Amniotic stem cell (primary cell): Measurements from ENCODE around the gene NPPA.

Source experiments
- DNase-seq: peaks from one replicate; lab custom pipeline; 2025; lab: John Stamatoyannopoulos, UW

NPPA gene

DNA sequence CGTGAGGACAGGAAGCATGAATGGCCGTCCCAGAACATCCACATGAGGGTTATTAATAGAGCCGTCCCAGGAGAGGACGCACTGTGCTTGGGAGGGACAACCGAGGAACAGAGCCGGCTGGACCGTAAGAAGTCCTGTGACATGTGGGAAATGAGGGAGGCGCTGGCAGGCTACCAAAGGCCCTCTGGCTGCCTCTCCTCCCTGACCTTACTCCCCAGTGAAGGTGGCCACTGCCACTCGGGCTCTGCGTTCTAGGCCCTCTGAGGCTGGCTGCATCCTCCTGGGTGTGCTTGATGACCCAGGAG lies 26.6 kb upstream of the NPPA start:
- no peak for DNase-seq

DNA sequence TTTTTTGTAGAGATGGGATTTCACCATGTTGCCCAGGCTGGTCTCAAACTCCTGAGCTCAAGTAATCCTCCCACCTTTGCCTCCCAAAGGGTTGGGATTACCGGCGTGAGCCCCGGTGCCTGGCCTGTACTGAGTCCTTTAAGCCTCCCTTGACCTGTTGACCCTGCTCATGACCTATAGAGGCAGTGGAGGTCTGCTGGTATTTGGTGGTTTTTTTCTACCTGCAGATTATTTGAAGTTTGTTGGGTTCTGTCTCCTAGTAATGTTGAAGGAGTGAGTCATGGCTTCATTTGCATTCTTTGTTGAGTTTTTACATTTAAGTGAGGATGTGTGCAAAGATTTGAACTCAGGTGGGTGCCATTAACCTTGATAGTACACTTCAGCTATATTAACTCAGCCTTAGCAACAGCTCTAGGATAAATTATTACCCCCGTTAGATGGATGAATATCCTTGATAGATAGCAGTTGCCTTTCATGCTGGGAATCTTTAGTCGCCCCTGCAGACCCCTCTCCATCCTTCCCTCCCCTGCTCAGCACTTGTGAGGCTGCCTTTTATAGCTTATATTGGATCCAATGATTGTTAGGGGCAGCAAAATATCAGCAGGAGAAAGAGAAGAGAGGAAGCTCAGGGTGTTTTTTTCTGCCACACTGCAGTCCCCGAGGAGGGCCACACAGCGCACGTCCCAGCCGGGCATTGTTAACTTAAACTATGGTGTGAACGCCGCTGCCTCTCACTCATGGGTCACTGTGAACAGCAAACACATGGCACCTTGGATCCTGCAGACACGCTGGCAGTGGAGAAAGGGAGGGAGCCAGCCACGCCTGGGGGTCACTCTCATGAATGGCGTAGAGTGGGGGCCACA lies 26.0 kb upstream of the NPPA start:
- DNase-seq: no peak

DNA sequence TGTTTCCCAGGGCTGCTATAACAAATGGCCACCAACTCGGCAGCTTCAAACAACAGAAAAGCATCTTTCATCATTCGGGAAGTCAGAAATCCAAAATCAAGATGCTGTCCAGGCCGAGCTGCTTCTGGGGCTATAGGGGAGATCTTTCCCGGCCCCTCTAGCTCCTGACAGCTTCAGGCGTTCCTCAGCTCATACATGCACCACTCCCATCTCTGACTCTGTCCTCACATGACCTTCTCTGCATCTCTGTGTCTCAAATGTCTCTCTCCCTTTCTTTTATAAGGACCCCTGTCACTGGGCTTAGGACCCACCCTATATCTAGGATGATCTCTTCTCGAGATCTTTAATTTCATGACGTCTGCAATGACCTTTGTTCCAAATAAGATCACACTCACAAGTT lies 25.0 kb upstream of the NPPA start:
- no peak for DNase-seq

DNA sequence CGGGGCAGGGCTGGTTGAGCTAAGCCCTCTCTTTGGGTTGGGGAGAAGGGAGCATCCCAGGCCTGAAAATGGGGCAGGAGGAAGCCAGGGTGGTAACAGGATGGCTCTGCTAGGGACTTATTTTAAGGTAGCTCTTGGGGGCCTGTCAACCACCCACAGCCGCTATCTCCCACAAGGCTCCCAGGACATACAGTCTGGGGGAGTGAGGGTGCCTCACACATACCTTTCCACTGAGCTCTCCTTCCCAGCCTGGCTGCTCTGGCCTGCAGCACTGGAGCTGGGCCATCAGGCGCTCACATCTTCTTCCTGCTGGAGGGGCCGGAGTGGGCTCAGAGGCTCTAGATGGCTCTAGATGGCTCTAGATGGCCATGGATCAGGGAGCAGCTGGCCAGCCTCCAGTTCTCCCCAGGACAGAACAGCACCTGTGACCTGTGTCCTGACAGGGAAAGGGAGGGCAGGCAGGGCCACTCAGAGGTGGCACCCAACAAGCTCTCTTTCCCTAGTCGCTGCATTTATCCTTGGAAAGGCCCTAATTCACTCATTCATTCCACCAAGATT lies 22.1 kb upstream of the NPPA start:
- DNase-seq: no peak

DNA sequence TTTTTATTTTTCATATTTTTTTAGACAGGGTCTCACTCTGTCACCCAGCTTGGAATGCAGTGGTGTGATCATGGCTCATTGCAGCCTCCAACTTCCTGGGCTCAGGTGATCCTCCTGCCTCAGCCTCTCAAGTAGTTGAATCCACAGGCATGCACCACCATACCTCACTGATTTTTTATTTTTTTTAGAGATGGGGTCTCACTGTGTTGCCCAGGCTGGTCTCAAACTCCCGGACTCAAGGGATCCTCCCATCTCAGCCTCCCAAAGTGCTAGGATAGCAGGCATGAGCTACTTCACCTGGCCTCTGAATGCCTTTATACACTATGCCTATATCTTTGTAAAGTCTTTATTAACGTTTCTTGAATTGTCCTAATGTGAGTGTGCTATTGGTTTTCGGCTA lies 21.5 kb upstream of the NPPA start:
- no peak for DNase-seq

DNA sequence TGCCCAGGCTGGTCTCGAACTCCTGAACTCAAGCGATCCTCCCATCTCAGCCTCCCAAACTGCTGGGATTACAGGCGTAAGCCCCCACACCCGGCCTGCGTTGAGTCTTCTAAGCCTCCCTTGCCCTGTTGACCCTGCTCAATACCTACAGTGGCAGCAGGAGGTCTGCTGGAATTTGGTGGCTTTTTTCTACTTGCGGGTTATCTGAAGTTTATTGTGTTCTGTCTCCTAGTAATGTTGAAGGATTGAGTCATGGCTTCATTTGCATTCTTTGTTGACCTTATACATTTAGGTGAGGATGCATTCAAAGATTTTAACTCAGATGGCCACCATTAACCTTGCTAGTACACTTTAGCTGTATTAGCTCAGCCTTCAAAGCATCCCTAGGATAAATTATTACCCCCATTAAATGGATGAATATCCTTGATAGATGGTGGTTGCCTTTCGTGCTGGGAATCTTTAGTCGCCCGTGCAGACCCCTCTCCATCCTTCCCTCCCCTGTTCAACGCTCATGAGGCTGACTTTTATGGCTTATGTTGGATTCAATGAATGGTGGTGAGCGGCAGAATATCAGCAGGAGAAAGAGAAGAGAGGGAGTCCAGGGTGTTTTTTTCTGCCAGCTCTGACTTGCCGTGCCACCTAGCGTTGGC lies 20.9 kb upstream of the NPPA start:
- DNase-seq: no peak

DNA sequence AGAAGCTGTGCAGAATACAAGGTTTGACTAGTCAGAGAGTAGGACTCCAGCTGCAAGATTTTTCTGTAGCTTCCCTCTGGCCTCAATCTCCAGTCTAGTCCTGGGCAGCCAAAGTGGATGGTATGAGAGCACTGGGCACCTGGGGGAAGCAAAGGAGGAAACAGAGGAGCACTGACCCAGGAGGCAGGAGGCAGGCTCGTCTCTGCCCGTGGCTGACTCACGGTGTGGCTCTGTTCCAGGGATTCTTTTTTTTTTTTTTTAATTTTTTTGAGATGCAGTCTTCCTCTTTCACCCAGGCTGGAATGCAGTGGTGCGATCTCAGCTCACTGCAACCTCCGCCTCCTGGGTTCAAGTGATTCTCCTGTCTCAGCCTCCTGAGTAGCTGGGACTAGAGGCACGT lies 15.3 kb upstream of the NPPA start:
- DNase-seq: no peak

DNA sequence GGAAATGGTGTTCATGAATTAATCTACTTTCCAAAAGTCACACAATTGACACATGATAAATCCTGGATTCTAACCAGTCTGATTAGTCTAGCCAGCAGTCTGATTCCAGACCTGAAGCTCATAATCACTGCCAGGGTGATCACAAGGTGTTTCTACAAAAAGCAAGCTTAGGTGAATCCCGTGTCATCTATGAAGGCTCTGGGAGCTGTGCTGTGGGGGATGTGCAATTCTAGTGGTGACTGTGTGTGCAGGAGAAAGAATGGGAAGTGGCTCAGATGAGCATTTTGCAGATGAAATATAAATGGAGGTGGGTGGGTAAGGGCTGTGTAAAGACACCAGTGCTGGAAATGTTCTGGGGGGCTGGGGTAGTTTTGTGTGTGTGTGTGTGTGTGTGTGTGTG lies 13.0 kb upstream of the NPPA start:
- no peak for DNase-seq

DNA sequence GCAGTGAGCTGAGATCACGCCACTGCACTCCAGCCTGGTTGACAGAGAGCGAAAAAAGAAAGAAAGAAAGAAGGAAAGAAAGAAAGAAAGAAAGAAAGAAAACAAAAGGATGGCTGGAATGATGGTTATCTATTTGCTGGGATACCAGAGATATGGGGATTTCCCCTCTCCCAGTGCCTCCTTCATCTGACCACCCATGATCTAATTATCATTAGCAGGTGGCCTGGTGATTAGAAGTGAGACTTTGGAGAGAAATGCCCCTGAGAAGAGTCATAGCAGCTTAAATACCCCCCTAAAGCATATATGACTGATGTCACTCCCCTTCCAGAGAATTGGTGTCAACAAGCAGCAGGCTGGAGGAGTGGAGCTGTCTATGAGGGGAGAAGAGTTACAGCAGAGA lies 12.5 kb upstream of the NPPA start:
- DNase-seq: no peak

DNA sequence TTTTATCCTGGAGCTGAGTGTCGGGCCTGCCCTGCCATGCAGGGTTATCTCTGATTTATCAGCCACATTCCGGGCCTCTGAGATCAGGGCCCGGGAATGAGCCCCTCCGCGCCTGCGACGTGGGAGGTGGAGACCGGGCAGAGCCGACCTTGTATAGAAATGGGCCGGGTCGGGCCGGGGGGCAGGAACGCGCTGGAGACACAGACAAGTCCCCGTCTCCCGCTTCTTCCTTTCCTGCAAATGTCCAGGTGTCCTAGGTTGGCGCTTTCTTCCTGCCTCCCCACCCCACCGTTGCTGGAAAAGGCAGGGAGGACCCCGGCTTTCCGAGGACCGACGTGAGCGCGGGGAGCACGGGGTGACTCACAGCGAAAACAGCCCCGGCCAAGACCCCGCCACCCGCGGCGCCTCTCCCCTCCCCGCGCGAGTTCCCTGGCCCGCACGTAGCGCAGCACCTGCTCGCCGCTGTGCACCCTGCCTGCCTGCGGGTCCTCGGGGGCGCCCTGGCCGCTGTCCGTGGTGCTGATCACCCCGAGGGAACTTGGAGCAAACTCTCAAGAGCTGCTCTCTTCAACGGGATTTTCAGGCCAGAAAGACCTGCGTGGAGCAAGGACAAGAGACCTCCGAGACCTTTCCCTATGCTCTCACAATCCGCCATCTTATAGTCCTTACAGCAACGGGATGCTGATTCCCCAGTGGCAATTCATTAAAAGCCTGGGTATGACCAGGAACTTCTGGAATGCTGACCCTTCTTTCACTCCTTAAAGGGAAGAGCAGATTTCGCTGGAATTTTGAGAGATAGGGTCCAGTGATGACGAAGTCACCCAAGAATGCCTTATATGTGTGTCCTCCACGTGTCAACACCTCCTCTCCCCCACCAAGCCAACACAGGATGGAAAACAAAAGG lies 11.6 kb upstream of the NPPA start:
- DNase-seq: no peak

DNA sequence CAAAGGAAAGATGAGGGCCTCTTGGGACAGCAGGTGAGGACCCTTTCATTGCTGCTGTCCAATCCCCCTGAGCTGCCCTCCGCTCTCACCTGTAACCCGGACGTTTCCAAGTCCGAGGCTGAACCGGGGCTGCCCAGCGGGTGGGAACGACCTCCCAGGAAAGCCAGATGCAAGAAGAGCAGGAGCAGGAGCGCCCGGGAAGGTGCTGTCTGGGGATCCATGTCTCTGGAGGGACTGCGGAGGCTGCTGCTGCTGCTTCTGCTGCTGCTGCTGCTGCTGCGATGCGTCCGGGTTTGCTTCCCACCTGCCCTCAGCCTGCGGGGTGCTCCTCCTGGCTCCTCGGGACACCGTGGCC lies 11.0 kb upstream of the NPPA start, which contains the start of gene NPPB:
Gene NPPB (minus strand): TSS at position 333 of the 355 bp plus-strand sequence. CDS start 112 bp downstream, at position 221.
- DNase-seq: no peak

DNA sequence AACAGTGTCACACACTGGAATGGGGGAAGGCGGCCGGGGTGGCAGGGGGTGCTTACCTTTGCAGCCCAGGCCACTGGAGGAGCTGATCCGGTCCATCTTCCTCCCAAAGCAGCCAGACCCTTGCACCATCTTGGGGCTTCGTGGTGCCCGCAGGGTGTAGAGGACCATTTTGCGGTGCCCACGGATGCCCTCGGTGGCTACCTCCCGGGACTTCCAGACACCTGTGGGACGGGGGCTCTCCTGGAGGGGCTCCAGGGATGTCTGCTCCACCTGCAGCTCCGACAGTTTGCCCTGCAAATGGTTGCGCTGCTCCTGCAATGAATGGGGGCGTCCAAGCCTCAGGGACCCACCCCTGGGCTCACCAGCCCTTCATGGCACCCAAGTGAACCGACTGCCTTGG lies 10.6 kb upstream of the NPPA start:
- DNase-seq: no peak

DNA sequence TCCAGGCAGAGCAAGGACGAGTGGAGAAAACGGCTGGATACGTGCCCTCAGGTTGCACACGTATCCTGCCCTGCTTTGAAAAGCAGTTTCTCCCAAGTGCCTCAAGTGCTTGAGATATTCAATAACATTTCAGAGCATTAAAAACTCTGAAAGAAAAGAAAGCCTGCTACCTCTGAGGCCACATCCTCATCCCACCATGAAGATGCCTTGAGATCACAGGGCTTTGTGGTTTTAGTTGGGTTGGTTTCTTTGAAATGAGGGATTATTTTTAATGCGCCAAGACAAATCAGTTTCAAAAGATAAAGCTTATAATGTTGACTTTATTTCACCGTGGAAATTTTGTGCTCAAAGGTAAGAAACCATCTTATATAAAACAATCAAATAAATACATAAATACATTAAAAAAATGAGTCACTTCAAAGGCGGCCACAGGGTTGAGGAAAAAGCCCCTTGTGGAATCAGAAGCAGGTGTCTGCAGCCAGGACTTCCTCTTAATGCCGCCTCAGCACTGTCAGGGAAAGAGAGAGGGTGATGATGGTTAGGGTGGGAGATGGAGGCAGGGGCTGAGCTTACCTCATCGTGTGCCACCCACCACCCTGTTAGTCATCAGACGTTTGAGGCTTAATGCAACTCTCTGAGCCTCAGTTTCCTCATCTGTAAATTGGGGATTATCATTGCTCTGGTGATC lies 9.7 kb upstream of the NPPA start:
- no peak for DNase-seq

DNA sequence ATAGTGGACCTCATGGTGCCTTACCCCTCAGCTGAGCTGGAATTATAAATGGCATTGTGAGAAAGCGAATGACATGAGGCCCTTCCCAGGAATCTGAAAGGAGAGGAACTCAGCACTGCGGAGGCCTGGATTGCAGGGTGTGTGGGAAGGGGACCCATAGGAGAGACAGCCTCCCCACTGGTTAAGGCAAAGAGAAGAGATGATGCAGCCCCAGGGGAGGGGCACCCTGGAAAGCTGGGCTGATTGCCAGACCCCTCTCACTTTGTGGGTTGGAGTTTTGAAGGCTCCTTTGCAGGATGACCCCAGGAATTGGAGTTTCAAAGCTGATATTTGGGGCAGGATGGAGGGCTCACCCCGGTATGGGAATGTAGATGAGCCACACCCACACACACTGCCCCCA lies 9.1 kb upstream of the NPPA start:
- DNase-seq: no peak

DNA sequence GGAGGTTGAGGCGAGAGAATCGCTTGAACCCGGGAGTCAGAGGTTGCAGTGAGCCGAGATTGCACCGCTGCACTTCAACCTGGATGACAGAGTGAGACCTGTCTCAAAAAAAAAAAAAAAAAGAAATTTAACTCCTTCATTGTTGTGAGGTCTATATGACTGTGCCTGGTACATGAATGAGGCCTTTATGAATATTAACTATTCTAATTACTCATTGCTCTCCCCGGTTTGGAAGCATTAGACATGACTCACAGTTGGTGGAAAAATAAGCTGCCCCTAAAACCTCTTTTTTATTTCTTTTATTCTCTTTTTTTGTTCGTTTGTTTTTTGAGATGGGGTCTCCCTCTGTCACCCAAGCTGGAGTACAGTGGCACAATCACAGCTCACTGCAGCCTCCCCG lies 7.8 kb upstream of the NPPA start:
- no peak for DNase-seq

DNA sequence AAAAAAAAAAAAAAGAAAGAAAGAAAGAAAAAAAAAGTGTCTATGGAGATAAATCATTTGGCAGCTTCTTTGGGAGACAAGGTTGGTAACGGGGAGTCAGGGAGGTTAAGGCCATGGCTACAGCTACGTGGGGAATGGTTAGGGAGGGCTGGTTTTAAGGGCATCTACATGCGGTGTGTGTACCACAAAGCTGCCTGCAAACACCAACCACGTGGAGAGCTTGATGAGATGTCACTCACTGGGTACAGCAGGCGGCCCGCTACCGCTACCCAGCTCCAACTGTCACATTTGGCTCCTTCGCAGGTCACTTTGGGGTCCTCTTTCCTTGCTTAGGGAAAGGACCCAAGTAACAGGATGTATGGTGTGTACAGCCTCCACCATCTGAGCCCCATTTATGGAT lies 6.9 kb upstream of the NPPA start:
- DNase-seq: no peak

DNA sequence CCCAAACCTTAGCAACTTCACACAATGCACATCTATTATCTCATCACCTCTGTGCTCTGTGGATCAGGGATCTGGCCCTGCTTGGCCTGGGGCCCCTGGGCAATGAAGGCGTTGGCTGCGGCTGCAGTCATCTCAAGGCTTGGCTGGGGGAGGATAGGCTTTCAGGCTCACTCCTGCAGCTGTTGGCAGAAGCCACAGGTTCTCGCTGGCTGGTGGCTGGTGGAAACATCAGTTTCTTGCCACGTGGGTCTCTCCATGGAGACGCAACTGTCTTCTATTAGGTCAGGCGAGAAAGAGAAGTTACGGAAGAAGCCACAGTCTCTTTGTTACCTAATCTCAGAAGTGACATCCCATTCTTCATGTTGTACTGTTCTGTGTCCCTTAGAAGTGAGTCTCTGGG lies 3.6 kb upstream of the NPPA start:
- no peak for DNase-seq

DNA sequence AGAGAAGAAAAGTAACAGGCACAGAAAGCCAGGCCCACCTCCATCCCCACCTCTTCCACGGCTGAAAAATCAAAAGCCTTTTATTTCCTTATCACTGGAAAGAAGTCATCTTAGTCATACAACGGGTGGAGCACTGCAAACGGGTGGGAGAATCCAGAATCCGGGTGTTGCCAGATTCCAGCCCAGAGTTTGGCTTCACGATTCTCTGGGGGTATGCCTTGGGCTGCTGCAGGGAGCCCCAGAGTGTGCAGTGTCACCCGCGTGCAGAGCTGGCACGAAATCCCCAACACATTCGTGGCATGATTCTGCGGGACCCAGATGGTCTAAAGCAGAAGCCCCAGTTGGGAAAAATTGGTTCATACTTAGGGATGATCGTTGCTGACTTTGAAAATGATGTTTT lies 2.6 kb upstream of the NPPA start:
- no peak for DNase-seq

DNA sequence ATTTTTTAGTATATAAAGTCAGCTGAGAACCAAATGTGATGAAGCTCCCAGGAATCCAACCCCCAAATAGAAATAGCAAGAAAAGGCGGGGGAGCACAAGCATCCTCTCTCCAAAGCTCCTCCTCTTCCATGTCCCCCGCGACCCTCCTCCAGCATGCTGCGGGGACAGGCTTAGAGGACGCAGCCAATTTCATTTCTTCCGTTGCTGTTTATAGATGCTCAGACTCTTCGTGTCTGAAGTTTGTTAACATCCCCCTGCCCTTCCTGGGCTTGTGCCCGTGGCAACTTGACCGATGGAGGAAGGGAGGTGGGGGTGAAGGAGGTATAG lies 754 bp upstream of the NPPA start:
- no peak for DNase-seq

DNA sequence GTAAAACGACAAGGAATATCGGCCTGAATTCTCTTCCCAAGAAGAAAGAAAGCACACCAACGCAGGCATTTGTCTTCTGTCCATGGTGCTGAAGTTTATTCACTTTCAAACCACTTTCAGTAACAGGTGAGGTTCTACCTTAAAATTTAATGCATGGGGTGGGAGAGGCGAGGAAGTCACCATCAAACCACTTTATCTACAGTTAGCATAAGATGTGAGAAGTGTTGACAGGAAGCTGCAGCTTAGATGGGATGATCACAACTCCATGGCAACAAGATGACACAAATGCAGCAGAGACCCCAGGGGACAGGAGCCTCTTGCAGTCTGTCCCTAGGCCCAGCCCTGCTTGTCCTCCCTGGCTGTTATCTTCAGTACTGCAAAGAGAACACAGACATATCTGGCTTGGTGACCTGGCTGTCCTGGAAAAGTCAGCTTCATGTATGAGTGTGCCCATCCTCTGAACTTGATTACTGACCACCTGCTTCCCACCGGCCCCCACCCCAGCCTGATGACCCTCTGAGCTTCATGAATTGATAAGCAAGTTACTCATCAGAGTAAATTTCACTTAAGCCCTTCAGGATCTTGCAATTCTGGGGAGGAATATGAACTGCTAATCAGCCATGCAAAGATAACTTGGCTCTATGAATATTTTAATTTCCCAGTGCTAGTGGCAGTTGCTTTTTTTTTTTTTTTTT lies 1.8 kb downstream of the NPPA start:
- DNase-seq: no peak
